Hematopoietic multipotent progenitor cell treated with erythropoietin and hydrocortisone succinate and interleukin-3 and kit ligand, for 4 days (in vitro differentiated cells): Measurements from ENCODE around the gene CDH4.

Experiments
- DNase-seq: peaks from one replicate; pipeline ENCODE4 v3.0.0-alpha.2; 2015

The CDH4 gene

DNA sequence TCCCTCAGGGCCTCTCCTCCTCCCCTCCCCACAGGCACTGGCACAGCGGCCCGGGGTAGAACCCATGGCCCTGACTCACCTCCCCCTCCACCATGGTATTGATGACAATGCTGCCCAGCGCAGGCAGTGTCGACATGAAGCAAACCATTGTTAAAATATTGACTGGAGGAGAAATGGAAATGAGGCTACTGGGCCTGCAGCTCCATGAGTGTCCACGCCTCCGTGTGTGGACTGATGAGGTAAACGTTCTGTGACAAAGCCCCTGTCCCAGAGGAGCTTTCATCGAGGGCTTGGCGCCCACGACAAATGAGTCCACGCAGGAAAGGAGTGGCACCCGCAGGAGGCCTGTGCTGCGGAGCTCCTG is 410.9 kb downstream of the CDH4 start:
- no peak for DNase-seq

DNA sequence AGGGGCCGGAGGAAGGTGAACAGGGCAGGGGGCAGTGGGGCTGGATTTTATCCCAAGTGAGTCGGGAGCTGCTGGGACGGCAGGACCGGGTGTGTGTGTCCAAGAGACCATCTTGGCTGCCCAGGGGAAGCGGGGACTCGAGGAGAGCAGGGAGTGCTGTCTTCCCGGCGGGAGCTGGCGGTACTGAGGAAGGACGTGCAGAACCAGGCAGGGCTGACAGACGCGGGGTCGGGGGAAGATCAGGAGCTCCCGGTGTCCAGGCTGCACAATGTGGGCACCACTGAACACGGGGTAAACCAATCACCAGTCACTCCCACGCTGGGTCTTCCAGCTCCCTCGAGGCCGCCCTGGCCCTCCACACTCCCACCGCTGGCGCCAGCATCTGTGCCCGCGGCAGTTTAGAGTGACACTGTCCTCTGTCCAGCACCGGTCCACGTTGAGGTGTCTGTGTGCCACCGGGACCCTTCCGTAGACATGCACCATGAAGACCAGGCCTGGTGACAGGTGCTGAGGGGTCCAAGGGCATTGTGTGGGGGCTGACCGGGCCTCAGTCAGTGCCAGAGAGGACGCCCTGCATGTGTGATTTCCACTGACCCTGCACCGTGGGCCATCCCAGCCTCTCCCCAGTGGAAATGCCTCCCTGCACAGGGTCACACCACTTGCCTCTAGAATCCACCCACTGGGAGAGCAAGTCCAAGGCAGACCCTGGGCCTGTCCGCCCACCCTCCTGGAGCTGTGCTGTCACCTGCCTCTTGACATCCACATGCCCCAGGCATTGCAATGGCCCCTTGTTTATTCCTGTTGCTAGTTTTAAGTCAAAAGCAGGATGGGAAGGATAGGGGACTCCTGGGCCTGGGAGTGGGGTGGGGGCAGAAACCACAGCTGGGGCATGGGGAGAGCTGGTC is 411.7 kb downstream of the CDH4 start:
- DNase-seq = no peak

DNA sequence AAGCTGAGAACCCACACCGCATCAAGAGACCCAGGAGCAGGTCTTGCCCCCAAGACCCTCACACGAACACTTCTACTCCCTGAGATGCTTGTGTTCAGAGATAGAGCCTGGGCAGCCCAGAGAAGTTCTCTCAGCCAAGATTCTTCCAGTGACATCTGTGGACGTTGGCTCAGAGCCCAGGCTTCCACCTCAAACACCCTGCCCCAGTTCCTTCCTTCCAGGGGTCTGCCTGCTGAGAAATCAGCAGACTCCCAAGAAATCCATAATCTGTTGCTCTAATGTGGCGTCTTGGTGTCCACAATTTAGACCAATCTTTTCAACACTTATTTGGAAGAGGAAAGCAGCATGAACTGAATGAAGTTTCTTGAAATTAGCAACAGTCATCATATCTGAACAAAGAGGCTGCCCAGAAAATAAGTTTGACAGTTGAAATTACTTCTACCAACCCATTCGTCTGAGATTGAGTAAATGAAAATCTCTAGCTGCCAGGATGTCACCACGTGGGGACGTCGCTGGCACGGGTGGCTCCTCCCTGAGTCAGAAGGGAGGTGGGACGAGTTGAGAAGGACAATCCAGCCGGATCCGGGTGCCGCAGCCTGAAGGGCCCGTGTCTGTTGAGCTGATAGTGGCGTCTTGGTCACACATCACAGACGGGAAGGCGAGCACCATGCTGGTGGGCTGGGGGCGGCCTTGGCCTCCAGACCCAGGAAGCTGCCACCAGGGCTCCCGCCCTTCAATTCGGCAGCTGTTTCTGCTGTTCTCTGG is 412.7 kb downstream of the CDH4 start:
- DNase-seq = no peak

DNA sequence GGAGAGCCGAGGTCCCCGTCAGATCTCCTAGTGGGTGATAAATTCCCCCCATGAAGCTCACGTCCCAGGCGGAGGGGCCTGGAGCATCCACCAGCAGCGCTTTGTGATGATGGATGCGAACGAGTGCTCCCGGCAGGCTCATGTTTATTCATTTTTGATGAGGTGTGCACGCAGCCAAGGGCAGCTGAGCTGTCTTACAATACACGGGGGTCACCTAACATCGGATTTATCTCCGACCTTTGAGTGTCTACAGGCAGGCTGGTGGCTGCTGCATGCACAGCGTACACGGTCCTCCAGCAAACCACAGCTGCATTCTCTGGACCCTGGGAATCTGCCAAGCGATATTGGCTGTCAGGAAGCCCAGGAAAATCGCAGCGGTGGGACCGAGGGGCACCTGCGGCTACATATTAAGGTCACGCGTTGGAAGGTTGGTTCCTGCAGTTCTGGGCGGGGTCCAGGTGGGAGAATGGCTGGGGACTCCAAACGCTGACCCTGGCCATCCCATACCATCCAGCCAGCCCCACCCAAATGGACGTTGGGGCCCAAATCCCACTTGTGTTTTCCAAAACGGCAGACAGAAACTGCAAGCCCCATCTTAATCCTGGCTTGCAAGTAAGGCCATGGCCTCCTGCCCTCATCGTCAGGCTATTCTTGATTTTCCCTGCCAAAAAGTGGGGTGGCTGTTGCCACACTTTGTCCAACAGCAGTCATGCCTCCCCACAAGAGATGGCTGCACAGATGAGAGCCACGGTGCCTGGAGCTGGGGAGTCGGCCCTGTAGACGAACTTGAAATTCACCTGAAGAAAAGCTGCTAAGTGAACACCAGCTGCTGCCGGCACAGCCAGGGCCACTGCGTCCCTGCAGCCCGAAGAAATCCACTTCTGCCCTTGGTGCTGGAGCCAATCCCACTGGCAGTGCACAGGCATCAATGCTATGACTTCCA is 413.7 kb downstream of the CDH4 start:
- no peak for DNase-seq

DNA sequence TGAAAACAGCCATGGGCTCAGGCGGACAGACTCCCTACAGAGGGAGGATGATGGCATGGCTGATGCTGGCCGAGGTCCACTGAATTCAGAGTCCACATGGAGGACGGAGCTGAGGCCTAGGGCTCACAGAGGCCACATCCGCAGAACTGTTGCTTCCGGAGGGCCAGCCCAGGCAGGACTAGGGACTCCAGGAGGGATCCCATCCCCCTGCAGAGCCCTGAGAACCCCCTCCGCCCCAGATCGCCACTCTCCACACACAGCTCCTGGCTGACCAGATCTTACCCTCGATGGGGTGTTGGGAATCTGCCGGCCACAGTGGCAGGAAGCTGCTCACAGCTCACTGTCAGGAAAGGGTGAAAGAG is 414.4 kb downstream of the CDH4 start:
- DNase-seq = no peak

DNA sequence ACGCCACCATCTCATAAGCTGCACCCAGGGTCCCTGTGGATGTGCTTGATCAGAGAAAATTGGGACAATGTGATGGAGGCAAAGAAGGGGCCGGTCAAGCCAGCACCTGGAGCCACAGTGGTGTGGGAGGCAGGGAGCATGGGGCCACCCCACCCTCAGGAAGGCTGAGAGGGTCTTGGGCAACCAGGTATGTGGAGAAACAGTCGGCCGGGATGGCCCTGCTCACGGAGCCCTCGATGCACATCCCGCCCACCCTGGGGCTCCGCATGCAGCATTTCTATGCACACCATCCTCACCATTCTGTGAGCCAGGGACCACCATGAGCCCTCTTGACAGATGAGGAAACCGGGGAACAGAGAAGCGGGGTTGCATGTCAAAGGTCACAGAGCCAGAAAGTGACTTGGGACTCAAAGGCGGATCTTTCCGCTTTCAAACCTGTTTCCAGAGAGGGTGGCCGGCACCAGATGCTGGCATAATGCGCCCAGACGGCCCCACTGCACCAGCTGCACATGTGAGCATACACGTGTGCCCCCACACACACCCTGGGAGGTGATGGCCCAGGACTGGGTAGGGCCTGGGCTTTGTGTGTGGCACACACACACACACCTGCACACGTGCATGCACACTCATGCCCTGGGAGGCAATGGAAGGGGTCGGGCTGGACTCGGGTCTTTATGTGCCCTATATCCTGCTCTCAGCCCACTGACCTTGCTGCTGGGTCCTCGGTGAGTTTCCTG is 415.2 kb downstream of the CDH4 start:
- no peak for DNase-seq

DNA sequence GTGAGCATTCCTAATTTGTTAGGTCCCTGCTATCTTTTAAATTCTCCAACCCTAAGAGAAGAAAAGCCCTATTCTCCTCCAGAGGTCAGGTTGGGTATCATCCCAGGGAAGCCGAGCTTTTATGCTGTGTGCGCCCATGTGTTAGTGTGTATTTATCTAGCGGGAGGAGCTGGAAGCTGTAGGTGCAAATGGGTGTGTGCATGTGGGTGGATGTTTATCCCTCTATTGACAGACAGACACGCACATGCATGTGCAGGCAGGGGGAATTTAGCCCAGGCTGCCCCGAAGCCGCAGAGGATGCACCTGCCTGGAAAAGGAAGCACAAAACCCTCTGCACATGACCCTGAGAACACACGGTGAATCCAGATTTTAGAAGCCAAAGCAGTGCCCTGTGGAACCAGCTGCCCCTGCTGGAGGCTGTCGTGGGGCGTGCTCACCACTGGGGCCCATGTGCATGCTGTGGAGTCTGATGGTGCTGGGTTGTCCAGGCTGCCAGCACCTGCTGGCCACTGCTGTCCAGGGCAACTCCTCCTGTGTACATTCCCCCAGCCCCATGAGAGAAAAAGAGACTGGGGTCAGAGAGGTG is 416.1 kb downstream of the CDH4 start:
- DNase-seq = no peak

DNA sequence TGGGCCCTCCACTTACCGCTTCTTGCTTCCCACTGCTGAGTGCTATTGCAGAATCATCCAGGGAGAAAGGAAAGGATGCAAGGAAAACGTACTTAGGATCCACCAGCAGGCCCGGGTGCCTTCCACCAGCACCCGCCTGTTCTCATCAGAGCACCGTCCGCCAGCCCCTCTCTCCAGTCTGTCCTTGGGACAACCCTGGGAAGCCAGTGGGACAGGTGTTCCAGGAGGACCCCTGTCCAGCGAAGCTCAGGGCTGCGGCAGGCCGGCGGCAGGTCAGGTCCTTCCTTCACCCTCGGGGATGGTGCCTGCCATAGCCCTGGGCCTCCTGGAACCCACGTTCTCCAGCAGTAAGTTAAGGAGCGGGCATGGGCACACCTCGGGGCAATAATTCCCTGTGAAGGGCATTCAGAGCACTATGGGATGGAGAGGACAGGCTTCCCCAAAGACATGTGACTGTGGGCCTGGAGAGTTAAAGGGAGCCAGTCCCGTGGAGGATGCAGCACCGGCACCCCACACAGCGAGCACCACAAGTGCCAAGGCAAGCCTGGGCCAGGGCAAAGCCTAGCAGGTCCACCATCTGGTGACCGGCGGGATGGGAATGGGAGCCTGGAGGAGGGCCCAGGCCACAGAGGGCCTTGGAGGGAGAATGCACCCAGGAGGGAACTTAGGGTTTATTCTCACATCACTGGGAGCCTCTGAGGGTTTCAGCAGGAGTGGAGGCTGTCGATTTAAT is 416.9 kb downstream of the CDH4 start:
- DNase-seq = no peak

DNA sequence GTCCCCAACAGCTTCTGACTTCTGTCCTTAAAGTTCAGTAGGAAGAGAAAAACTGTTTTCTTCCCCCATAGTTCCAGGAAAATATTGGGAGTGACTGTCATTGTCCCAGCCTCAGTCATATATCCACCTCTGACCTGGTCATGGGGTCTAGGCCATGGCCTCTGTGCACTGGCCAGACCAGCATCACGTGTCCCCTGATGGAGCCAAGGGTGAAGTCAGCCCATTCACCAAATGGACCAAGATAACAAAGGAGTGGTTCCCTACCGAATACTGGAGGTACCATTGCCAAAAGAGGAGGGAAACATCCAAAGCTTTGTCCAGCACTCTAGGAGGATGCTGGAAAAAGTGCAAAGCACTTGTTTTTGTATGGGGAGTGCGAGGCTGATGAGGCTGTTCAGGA is 418.2 kb downstream of the CDH4 start:
- DNase-seq = no peak

DNA sequence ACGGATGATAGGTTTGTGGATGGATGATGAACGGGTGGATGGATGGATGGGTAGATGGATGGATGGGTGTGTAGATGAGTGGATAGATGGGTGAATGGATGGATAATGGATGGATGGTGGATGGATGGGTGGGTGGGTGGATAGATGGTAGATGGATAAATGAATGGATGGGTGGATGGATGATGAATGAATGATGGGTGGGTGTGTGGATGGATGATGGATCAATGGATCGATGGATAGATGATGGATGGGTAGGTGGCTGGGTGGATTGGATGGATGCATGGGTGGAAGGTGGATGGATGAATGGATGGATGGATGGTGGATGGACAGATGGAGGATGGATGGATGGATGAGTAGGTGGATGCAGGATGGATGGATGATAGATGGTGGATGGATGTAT is 419.5 kb downstream of the CDH4 start:
- DNase-seq = no peak

DNA sequence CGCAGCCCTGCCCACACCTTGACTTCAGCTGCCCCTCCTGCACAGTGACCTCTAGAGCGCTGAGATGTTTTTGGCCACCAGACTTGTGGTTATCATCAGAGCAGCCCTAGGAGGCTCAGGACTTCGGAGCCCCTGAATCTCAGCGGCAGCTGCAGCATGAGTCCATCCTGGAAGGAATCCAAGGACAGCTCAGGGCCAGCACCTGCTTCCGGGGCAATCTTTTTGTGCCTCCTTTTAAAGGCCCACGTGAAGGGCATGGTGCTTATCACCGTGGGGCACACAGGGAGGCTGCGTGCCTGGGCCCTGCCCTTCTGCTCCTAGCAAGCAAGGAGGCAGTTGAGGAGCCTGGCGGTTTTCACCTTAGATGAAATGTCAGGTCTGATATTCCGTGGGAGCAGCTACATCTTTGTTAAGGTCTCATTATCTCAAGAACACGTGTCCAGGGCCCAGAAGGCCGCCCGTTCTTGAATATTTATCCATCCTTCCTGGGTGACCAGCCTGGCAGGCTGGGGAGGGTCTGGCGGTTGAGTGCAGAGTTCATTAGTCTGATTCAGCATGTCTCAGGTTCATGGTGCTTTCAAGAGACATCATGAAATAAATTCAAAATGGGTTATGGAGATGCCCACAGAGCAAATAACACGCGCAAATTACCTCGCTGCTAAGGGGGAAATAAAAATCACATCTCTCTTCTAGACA is 421.2 kb downstream of the CDH4 start:
- DNase-seq = no peak

DNA sequence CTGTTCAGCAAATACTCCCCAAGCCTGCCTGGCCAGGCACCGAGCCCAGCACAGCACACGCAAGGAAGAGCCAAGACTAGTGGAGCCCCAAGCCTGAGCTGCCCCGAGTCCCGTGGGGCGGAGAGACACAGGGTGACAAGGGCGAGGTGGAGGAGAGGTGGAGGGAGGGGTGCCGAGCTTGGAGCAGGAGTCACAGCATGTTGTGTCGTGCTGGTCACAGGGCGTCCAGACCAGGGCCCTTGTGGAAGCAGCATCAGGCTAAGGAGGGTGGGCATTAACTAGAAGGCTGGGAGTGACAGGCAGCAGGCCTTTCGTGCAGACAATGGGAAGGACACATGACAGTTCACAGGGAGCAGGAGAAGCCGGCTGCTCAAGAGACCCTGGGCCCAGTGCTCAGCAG is 422.1 kb downstream of the CDH4 start:
- DNase-seq = no peak

DNA sequence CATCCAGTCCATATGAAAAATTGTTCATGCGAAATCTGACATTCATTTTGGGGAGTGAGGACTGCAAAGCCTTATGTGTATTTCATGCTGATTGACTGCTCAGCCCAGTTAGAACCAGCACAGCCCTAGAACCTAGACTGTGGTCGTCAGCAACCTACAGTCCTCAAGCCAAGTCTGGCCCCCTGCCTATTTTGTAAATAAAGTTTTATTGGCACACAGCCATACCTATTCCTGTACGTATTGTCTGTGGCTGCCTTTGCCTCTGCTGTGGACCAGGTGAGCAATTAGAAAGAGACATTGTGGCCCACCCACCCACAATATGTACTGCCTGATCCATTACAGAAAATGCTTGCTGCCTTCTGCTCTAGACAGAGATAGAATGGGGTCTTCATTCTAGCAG is 422.6 kb downstream of the CDH4 start:
- no peak for DNase-seq

DNA sequence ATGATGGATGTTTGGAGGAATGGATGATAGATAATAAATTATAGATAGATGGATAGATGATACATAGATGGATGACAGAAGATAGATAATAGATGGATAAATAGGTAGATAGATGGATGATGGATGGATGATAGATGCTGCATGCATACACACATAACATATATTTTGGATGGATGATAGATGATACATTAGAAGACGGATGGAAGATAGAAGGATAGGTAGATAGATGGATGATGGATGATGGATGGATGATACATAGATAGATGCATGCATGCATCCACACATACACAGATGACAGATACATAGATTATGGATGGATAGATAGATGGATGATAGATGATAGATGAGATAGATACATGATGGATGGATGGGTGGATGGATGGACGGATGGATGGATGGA is 425.9 kb downstream of the CDH4 start:
- DNase-seq = no peak

DNA sequence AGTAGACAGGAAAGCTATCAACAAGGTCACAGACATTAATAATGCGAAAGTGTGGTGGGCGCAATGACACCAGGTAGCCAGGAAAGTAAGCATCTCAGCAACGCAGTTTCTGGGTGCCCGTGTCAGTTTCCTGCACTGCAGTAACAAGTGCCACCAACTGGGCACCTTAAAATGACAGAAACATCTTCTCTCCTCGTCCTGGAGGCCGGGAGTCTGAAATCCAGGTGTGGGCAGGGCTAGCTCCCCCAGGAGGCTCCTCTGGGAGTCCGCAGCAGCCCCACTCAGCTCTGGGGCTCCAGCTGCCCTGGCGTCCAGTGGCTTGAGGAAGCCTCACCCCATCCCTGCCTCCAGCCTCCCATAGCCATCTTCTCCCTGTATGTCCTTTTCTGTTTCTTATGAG is 426.4 kb downstream of the CDH4 start:
- no peak for DNase-seq

DNA sequence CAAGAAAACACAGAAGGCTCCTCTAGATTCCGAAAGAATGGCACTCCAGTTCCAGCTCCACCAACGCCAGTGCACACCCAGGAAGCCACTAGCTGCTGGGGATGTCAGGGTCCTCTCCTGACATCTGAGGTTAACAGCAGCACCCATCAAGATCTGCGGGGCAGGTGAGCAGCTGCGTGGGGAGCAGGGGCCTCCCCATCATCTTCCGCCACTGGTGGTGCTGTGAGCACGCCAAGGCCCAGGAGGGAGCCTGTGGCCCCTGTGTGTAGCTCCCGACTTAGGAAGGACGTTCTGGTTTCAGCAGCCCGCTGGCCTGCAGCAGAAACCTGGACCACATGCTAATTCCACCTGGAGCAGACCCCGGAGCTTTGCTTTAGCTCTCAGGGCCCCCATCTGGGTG is 427.4 kb downstream of the CDH4 start:
- no peak for DNase-seq

DNA sequence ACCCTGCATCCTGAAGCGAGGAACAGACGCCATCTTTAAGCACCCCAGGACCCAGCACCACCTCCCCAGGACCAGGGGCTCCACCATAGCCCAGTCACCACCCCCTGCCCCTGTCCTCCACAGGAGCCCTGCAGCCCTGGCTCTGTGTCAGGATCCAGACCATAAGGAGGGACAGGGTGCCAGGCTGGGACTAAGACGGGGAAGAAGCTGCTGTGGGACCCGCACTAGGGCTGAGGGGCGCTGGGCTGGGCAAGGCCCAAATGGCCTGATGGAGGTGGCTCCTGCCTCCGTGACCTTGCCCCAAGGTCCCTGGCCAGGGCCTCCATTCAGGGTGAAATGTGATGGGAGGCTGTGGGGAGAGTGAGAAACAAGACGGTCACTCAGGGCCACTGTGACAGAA is 428.0 kb downstream of the CDH4 start:
- DNase-seq = no peak

DNA sequence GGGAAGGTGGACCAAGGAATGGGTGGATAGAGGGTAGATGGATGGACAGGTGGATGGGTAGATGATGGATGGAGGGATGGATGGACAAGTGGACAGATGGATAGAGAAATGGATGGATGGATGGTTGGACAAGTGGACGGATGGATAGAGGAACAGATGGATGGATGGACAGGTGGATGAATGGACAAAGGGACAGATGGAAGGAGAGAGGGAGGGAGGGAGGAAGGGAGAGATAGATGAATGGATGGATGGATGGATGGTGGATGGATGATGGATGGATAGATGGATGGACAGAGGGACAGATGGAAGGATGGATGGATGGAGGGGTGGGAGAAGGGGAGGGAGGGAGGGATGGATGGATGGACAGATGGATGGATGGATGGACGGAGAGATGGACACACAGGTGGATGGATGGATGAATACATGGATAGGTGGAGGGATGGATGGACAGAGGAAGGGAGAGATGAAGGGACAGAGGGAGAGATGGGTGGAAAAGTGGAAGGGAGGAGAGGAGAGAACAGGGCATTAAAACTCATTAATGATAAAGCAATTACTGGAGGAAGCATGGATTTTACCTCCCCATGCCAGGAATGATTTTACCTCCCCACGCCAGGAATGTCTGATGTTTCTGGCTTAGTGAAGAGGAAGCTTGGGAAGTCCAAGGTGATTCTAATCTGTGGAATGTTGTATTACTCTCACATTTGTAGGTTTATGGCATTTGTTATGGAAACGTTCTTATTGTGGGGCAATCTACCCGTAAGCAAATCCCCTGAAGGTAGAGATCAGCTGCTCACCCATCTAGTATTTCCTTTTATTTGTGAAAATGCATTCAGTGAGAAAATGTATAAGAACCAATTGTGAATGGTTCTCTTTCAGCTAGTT is 430.3 kb downstream of the CDH4 start:
- no peak for DNase-seq

DNA sequence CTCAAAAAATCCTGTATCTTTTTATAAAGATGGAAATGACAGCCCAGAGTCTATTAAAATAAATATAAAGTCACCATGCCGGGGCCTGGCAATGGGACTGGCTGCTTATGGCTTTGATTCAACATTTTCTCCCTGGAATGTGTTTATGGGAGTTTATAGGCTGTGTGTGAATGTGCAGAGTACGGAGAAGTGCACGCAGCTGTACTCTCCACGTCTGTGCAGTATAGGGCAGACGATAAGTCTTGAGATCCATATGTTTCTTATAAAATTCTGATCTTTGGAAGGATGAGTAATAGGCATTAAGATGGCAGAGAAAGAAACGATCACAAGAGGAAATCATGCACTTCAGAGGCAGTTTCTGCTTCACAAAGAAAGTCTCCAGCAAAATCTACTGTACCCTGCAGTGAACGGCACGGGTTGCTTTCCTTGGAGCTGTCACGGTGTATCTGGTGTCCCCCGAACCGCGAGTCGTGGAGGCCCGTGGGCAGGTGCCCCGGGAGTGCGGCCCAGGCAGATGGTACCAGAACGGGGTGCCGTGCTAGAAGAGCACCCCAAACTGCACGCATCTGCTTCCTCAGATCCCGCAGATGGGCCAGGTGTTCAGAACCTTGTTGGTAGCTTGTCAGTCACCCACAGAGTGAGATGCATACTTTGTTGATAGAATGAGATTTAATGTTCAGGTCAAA is 431.1 kb downstream of the CDH4 start:
- DNase-seq = no peak
